ENCODE measurements around the gene AGR3. TPM values are rescaled to one million over a fixed set of nuclear protein-coding genes. Genes with fewer than 3 reads are reported as not detected.

AGR3 gene
- not detected in 2 replicates for total RNA-seq

DNA sequence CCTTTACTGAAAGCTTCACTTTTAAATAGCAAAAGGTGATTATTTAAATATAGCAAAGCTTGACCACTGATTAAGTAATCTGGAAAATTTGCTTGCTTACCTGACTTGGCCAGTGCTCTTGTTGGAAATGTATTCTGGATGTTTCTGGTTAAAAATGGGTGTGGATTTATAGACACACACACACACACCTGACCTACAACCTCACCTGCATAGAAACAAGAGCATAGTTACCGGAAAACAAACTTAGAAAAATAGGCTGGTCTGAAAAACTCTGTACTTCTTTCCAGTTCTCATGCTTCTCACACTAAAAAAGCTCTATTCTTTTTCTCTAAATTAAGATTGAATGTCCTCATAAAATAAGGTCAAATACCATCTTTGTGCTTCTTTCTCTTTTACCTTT is at the start of gene AGR3:
Gene AGR3, minus strand, starts transcription at position 140 of the 400 bp plus-strand sequence. CDS start 3,365 bp downstream, outside the sequence.
- Mint-ChIP-seq H3K27me3 (ENCODE audit: low read depth) (peaks cover 4% of the 10 kb centered on the region), H3K36me3 (ENCODE audit: low read depth) (no peaks in the 10 kb centered on the region), H3K4me1 (ENCODE audit: low read depth) (no peaks in the 10 kb centered on the region), H3K4me3 (ENCODE audit: low read depth) (no peak within 1 kb of the TSS), H3K9me3 (no peaks in the 10 kb centered on the region), H3K27ac (no peak within 1 kb of the TSS)
- no peak for DNase-seq (ENCODE audit: low spot score)
- intact Hi-C loops (cut with micrococcal nuclease): no loop called here

DNA sequence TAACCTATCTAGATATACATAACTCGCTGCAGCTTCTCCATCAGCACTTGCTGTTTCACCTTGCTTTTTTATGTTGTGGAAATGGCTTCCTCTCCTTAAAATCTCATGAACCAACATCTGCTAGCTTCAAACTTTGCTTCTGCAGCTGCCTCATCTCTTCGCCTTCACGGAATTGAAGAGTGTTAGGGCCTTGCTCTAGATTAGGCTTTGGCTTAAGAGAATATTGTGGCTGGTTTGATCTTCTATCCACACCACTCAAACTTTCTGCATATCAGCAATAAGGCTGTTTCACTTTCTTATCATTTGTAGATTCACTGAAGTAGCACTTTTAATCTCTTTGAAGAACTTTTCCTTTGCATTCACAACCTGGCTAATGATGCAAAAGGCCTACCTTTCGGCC is 49.2 kb upstream of the AGR3 start:
- Mint-ChIP-seq H3K4me3 (ENCODE audit: low read depth) (no peak overlapping the region), H3K27me3 (ENCODE audit: low read depth) (no peaks in the 10 kb centered on the region), H3K27ac (no peak overlapping the region), H3K4me1 (ENCODE audit: low read depth) (peaks cover 68% of the 10 kb centered on the region), H3K9me3 (no peaks in the 10 kb centered on the region), H3K36me3 (ENCODE audit: low read depth) (peaks cover 3% of the 10 kb centered on the region)
- DNase-seq (ENCODE audit: low spot score): no peak
- intact Hi-C loops (cut with micrococcal nuclease): loop anchor here (2.0 kb wide), 1 partner anchor 206 kb away; no protein-coding TSS in a partner anchor

DNA sequence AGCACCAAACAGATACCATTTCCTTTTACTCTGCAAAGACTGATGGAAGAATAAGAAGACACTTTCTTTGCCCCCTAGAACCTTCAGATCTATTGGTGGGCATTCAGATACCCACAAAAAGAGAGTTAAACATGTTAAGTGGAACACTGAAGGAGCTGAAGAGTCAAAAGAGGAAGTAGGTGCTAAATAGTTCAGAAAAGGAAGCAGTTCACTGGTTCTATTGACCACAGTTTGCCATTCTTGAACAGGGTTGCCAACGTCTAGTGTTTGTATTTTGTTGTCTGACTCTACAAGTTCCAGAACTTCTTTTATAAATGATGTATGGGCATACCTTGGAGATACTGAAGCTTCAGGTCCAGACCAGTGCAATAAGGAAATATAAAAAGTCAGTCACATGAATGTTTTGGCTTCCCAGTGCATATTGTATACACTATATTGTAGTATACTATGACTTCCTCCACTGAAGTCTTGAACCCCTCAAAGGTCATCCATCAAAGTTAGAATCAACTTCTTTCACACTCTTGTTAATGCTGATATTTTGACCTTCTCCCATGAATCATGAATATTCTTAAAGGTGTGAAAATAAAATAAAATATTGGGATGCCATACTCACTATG is 47.5 kb upstream of the AGR3 start:
- intact Hi-C loops (cut with micrococcal nuclease): loop anchor here (10.0 kb wide), 3 partner anchors 306 to 926 kb away; partner anchors contain the start of gene CRPPA
- Mint-ChIP-seq H3K36me3 (ENCODE audit: low read depth) (peaks cover 3% of the 10 kb centered on the region), H3K9me3 (no peaks in the 10 kb centered on the region), H3K4me3 (ENCODE audit: low read depth) (no peak overlapping the region), H3K4me1 (ENCODE audit: low read depth) (peaks cover 64% of the 10 kb centered on the region), H3K27me3 (ENCODE audit: low read depth) (no peaks in the 10 kb centered on the region), H3K27ac (no peak overlapping the region)
- DNase-seq (ENCODE audit: low spot score): no peak

DNA sequence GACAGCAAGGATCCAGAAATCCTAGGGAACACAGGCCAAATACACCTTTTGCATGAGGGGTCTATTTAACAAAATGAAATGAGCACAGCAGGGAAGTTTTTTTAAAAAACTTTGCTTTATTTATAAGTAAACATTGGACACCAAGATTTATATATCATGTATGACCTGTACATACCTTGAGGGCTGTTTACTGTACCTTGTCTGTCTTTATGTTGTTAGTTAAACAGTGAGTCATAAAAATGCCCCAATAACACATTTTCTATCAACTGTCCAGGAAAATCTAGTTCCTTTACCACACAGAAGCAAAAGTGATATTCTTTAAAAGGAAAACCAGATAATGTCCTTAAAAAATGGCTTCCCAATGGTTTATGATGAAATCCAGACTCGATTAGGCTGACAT is 45.1 kb upstream of the AGR3 start:
- no peak for DNase-seq (ENCODE audit: low spot score)
- Mint-ChIP-seq H3K4me3 (ENCODE audit: low read depth) (no peak overlapping the region), H3K27me3 (ENCODE audit: low read depth) (no peaks in the 10 kb centered on the region), H3K4me1 (ENCODE audit: low read depth) (peaks cover 64% of the 10 kb centered on the region), H3K27ac (no peak overlapping the region), H3K36me3 (ENCODE audit: low read depth) (peaks cover 3% of the 10 kb centered on the region), H3K9me3 (no peaks in the 10 kb centered on the region)
- intact Hi-C loops (cut with micrococcal nuclease): loop anchor here (1.0 to 10.0 kb wide), 4 partner anchors 308 to 928 kb away; partner anchors contain the start of gene CRPPA

DNA sequence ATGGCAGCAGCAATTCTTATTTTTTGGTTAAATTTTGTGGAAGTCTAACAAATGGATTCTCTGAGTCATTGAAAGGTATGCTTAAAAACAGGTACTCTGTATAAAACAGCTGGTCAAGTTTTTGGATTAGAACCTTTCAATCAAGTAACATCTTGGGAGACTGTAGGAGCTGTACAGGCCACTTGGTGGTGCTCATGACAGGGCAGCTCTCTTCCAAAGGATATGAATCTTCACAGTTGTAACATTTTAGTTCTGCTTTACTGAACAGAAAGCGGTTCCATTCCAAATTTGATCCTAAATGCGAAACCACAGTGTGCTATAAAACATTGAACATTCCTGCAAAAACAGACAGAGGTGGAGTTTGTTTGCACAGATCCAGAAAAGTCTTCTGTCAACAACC is 44.5 kb upstream of the AGR3 start:
- DNase-seq (ENCODE audit: low spot score): no peak
- H3K9me3 Mint-ChIP-seq: no peaks in the 10 kb centered on the region
- H3K4me3 Mint-ChIP-seq (ENCODE audit: low read depth): no peak overlapping the region

DNA sequence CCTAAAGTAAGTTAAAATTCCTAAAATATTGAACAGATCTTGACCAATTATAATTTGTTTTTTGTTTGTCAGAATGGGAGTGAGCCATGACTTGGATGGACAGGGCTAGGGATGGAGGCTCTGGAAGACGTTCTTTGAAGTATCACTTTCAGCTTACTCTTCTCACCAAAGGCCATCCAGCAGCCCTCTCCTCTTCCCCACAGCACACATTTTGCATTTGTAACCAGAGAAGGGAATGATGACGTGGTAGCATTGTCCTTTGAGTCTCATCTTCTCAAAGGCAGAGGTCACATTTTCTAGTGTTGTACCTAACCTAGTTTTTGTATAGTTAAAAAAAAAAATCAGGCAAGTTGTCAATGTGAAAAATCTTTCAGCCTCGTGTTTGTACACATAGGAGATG is 43.8 kb upstream of the AGR3 start:
- no peak for DNase-seq (ENCODE audit: low spot score)
- no peaks in the 10 kb centered on the region for H3K27me3 Mint-ChIP-seq (ENCODE audit: low read depth)
- peaks cover 58% of the 10 kb centered on the region for H3K4me1 Mint-ChIP-seq (ENCODE audit: low read depth)
- no peaks in the 10 kb centered on the region for H3K9me3 Mint-ChIP-seq
- intact Hi-C loops (cut with micrococcal nuclease): loop anchor here (1.0 to 10.0 kb wide), 4 partner anchors 309 to 929 kb away; partner anchors contain the start of gene CRPPA
- no peak overlapping the region for H3K4me3 Mint-ChIP-seq (ENCODE audit: low read depth)
- H3K27ac Mint-ChIP-seq: peak overlapping the region; percentile 50
- H3K36me3 Mint-ChIP-seq (ENCODE audit: low read depth): peaks cover 3% of the 10 kb centered on the region

More for the DNA sequence above, 44.5 kb upstream of the AGR3 start:
- H3K36me3 Mint-ChIP-seq (ENCODE audit: low read depth): peaks cover 3% of the 10 kb centered on the region
- H3K4me1 Mint-ChIP-seq (ENCODE audit: low read depth): peaks cover 62% of the 10 kb centered on the region
- H3K27ac Mint-ChIP-seq: peak overlapping the region; percentile 43
- H3K27me3 Mint-ChIP-seq (ENCODE audit: low read depth): no peaks in the 10 kb centered on the region
- intact Hi-C loops (cut with micrococcal nuclease): loop anchor here (1.0 to 10.0 kb wide), 4 partner anchors 309 to 929 kb away; partner anchors contain the start of gene CRPPA

DNA sequence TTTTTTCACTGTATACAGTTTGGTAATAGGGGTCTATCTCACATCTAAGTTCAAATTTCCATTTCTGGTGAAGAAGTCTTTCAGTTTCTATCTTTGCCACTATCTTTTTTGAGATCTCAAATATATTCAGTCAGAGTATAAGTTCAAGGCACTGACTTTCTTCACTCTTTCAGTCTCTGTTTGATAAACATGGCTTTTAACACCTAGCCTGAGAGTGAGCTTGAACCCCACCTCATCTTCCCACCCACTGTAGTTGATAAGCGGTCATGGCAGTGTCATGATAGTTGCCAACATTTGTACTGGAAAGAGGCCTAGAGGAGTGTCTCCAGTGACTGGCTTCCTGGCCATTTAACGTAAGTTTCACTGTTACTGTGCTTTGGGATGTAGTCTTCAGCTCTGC is 41.2 kb upstream of the AGR3 start:
- H3K4me1 Mint-ChIP-seq (ENCODE audit: low read depth): peaks cover 39% of the 10 kb centered on the region
- intact Hi-C loops (cut with micrococcal nuclease): loop anchor here (1.0 to 10.0 kb wide), 9 partner anchors 14 to 932 kb away; partner anchors contain the start of genes AHR and CRPPA
- H3K27me3 Mint-ChIP-seq (ENCODE audit: low read depth): no peaks in the 10 kb centered on the region
- no peak overlapping the region for H3K4me3 Mint-ChIP-seq (ENCODE audit: low read depth)
- DNase-seq (ENCODE audit: low spot score): peak; percentile 32
- H3K36me3 Mint-ChIP-seq (ENCODE audit: low read depth): no peaks in the 10 kb centered on the region
- H3K9me3 Mint-ChIP-seq: no peaks in the 10 kb centered on the region
- peak overlapping the region; percentile 67 for H3K27ac Mint-ChIP-seq

DNA sequence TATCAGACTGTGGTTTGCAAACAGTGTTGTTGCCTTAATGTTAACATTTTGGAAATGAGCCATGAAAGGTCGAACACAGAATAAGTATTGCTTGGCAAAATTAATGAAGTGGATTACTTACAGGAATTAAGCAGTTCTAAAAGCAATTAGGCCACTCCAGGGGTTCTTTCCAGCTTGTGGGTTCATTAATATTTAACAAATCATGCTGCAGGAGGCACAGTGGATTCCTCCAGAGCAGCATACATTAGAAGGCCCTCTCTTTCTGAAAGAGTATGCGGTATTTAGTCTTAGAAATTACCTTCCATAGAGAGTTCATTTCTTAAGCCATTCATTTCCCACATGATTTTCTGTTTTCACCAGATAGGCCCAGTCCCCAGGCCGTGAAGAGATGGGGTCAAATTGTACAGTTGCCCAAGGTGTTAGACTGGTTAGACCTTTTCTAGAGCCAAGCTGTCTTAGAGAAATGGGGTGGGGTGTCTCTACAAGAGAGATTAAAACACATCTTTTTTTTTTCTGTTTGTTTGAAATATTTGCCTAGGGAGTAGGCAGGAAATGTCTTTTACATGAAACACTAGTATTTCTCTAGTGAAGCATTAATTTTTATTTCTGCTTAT is 40.0 kb upstream of the AGR3 start:
- no peaks in the 10 kb centered on the region for H3K9me3 Mint-ChIP-seq
- H3K4me1 Mint-ChIP-seq (ENCODE audit: low read depth): peaks cover 40% of the 10 kb centered on the region
- no peak overlapping the region for H3K4me3 Mint-ChIP-seq (ENCODE audit: low read depth)
- intact Hi-C loops (cut with micrococcal nuclease): loop anchor here (2.0 to 10.0 kb wide), 7 partner anchors 15 to 933 kb away; partner anchors contain the start of genes AHR and CRPPA
- H3K27ac Mint-ChIP-seq: no peak overlapping the region
- no peaks in the 10 kb centered on the region for H3K36me3 Mint-ChIP-seq (ENCODE audit: low read depth)
- DNase-seq (ENCODE audit: low spot score): no peak
- no peaks in the 10 kb centered on the region for H3K27me3 Mint-ChIP-seq (ENCODE audit: low read depth)

DNA sequence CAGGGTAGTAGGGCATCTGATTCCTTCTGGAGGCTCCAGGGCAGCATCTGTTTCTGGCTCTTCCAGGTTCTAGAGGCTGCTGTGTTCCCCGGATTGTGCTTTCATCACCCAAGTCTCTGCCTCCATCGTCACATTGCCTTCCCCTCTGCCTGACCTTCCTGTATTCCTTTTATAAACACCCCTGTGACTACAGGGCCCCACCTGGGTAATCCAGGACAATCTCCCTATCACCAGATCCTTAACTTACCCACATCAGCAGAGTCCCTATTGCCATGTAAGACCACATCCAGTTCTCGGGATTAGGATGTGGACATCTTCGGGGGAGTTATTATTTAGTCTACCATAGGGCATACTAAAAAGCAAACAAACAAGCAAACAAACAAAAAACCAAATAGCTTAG is 39.4 kb upstream of the AGR3 start:
- H3K4me1 Mint-ChIP-seq (ENCODE audit: low read depth): peaks cover 39% of the 10 kb centered on the region
- no peak for DNase-seq (ENCODE audit: low spot score)
- H3K36me3 Mint-ChIP-seq (ENCODE audit: low read depth): no peaks in the 10 kb centered on the region
- no peaks in the 10 kb centered on the region for H3K27me3 Mint-ChIP-seq (ENCODE audit: low read depth)
- no peaks in the 10 kb centered on the region for H3K9me3 Mint-ChIP-seq
- H3K27ac Mint-ChIP-seq: no peak overlapping the region
- intact Hi-C loops (cut with micrococcal nuclease): loop anchor here (5.0 to 10.0 kb wide), 4 partner anchors 314 to 934 kb away; partner anchors contain the start of gene CRPPA
- no peak overlapping the region for H3K4me3 Mint-ChIP-seq (ENCODE audit: low read depth)

DNA sequence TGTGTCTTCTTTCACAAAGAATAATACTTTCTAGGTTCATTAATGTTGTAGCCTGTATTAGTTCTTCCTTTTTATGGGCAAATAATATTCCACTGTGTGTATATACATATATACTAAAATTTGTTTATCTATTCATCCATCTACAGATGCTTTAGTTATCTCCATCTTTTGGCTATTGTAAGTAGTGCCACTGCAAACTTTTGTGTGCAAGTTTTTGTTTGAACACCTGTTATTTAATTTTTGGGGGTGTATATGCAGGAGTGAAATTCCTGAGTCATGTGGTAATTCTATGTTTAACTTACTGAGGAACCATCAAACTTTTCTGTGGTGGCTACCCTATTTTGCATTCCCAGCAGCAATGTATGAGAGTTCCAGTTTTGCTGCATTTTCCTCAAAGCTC is 37.7 kb upstream of the AGR3 start:
- Mint-ChIP-seq H3K4me3 (ENCODE audit: low read depth) (no peak overlapping the region), H3K9me3 (no peaks in the 10 kb centered on the region), H3K27me3 (ENCODE audit: low read depth) (peaks cover 3% of the 10 kb centered on the region), H3K27ac (no peak overlapping the region), H3K4me1 (ENCODE audit: low read depth) (peaks cover 38% of the 10 kb centered on the region), H3K36me3 (ENCODE audit: low read depth) (no peaks in the 10 kb centered on the region)
- no peak for DNase-seq (ENCODE audit: low spot score)
- intact Hi-C loops (cut with micrococcal nuclease): loop anchor here (5.0 to 10.0 kb wide), 4 partner anchors 222 to 1023 kb away; partner anchors contain the start of genes ANKMY2, BZW2 and SNX13

DNA sequence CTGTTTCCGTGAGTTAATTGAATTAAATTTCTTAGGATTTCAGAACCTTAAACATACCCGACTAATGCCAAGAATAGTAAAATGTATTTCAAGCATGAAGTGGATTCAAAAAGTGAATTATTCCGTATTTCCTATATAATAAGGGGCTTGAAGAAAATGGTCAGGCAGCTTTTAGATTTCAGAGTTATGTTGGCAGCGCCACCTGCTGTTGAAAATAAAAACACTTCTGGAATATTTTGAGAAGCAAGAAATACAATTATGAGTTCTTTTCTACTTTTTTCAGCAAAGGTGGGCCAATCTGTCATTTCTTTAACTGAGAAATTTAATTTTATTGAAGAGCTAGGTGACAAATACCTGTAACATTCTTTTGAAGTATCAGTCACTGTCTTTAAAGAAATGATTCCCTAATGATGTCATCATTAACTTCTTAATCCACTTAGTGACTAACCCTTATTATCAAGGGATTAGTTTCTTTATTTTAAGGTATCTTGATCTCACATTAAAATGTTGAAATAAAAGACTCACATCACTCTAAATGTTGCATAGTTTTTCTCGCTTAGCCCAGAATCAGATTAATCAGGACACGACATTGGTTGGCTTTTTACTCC is 36.6 kb upstream of the AGR3 start:
- no peaks in the 10 kb centered on the region for H3K36me3 Mint-ChIP-seq (ENCODE audit: low read depth)
- H3K4me3 Mint-ChIP-seq (ENCODE audit: low read depth): no peak overlapping the region
- intact Hi-C loops (cut with micrococcal nuclease): loop anchor here (1.0 to 10.0 kb wide), 5 partner anchors 117 to 1024 kb away; partner anchors contain the start of genes ANKMY2, BZW2 and SNX13
- no peak overlapping the region for H3K27ac Mint-ChIP-seq
- DNase-seq (ENCODE audit: low spot score): no peak
- H3K4me1 Mint-ChIP-seq (ENCODE audit: low read depth): peaks cover 32% of the 10 kb centered on the region
- peaks cover 3% of the 10 kb centered on the region for H3K27me3 Mint-ChIP-seq (ENCODE audit: low read depth)
- H3K9me3 Mint-ChIP-seq: no peaks in the 10 kb centered on the region

DNA sequence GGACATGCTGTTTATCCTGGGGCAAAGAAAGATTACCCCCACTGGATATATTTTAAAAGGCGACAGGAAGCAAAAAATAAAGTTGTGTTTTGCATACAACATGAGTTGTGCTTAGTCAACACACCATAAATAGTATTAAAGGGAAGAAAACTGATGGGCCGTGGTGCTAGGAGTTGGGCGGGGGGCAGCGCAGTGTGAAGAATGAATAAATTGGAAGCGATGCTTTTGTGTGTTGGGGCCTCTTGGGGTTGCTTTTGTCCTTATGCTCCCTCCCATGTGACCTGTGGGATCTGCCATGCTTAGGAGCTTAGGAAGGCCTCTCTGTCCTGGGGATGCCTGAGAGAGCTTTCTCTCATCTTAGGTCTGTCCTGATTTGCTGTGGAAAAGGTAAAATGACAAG is 35.0 kb upstream of the AGR3 start:
- H3K36me3 Mint-ChIP-seq (ENCODE audit: low read depth): no peaks in the 10 kb centered on the region
- no peaks in the 10 kb centered on the region for H3K9me3 Mint-ChIP-seq
- peaks cover 4% of the 10 kb centered on the region for H3K27me3 Mint-ChIP-seq (ENCODE audit: low read depth)
- no peak overlapping the region for H3K27ac Mint-ChIP-seq
- H3K4me1 Mint-ChIP-seq (ENCODE audit: low read depth): peaks cover 21% of the 10 kb centered on the region
- DNase-seq (ENCODE audit: low spot score): no peak
- intact Hi-C loops (cut with micrococcal nuclease): loop anchor here (2.0 to 10.0 kb wide), 5 partner anchors 26 to 1026 kb away; partner anchors contain the start of genes ANKMY2, BZW2 and SNX13
- H3K4me3 Mint-ChIP-seq (ENCODE audit: low read depth): no peak overlapping the region

All from activated T-helper 2 cell treated with anti-CD3 and anti-CD28 coated beads, Interferon-gamma antibody, Interleukin-2, Interleukin-4, amounts not matched to agents 10 μg/mL and 5 μg/mL and 100 μg/mL, durations not matched to agents 14 hours and 24 hours and 36 hours (primary cell).